Stimulated activated CD4-positive, alpha-beta T cell treated with anti-CD3 and anti-CD28 coated beads, Interleukin-15, amount 100 ng/mL, for 1 hour (primary cell): Measurements from ENCODE around the gene PLA2G4F.

Experiments
- DNase-seq, 2 donors: peaks; one replicate each; pipeline ENCODE4 v3.0.0-alpha.2; 2020; ENCODE audit warnings: low read depth in 1 of 2, low spot score in 1 of 2

PLA2G4F gene

GRCh38 chr15:42163947-42164550, 7.6 kb upstream of the PLA2G4F start:
- DNase-seq = no peak

- DNase-seq = no peak
These were observed 6.9 kb upstream of the PLA2G4F start for GRCh38 chr15:42163291-42163690.

- DNase-seq = no peak
These were observed 3.7 kb upstream of the PLA2G4F start for GRCh38 chr15:42160136-42160535.

GRCh38 chr15:42159381-42160015, 3.1 kb upstream of the PLA2G4F start:
- DNase-seq = no peak

- no peak for DNase-seq
These were observed 2.5 kb upstream of the PLA2G4F start for GRCh38 chr15:42158941-42159340.

GRCh38 chr15:42157981-42158765, 1.7 kb upstream of the PLA2G4F start:
- DNase-seq = no peak

GRCh38 chr15:42157381-42157780, 945 bp upstream of the PLA2G4F start:
- no peak for DNase-seq

- no peak for DNase-seq
These were observed 742 bp downstream of the PLA2G4F start for GRCh38 chr15:42155546-42156242.

- no peak for DNase-seq
These were observed 1.5 kb downstream of the PLA2G4F start for GRCh38 chr15:42154956-42155355.

GRCh38 chr15:42154212-42154941, 2.1 kb downstream of the PLA2G4F start:
- no peak for DNase-seq

GRCh38 chr15:42153874-42154211, 2.6 kb downstream of the PLA2G4F start:
- DNase-seq = no peak

GRCh38 chr15:42152921-42153698, 3.3 kb downstream of the PLA2G4F start:
- no peak for DNase-seq

- no peak for DNase-seq
These were observed 4.1 kb downstream of the PLA2G4F start for GRCh38 chr15:42152196-42152920.

GRCh38 chr15:42151736-42152135, 4.7 kb downstream of the PLA2G4F start:
- no peak for DNase-seq

- no peak for DNase-seq
These were observed 5.3 kb downstream of the PLA2G4F start for GRCh38 chr15:42151141-42151561.

GRCh38 chr15:42150219-42150970, 6.0 kb downstream of the PLA2G4F start:
- no peak for DNase-seq

- no peak for DNase-seq
These were observed 6.8 kb downstream of the PLA2G4F start for GRCh38 chr15:42149493-42150218.

GRCh38 chr15:42148808-42149492, 7.5 kb downstream of the PLA2G4F start:
- DNase-seq = no peak
